ENCODE measurements around the gene FIG4.

Gene FIG4

DNA sequence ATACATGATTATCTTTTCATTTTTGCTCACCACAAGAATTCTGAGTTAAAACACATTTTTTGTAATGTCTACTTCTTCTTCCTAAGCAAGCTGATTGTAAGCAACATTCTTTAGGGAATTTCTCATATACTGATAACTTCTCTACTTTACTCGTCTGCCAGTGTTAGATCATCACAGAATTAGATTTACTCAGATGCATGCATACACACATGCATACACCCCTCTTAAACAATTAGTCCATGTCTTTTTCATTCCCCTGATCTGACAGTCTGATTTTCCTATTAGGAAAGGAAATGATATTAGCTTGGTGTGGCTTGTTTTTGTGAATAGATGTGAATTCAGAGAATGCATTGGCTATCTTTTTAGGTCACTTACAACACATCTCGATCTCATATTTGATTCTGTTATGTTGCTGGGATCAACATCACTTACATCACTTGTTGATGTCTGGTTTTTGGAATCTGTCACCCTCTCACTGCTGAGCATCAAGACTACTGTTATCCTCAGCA lies 91.4 kb downstream of the FIG4 start:
- H3K4me3 ChIP-seq (ENCODE audit: low read depth, low read length): no peak overlapping the region
- TF ChIP-seq, protein P1, sequence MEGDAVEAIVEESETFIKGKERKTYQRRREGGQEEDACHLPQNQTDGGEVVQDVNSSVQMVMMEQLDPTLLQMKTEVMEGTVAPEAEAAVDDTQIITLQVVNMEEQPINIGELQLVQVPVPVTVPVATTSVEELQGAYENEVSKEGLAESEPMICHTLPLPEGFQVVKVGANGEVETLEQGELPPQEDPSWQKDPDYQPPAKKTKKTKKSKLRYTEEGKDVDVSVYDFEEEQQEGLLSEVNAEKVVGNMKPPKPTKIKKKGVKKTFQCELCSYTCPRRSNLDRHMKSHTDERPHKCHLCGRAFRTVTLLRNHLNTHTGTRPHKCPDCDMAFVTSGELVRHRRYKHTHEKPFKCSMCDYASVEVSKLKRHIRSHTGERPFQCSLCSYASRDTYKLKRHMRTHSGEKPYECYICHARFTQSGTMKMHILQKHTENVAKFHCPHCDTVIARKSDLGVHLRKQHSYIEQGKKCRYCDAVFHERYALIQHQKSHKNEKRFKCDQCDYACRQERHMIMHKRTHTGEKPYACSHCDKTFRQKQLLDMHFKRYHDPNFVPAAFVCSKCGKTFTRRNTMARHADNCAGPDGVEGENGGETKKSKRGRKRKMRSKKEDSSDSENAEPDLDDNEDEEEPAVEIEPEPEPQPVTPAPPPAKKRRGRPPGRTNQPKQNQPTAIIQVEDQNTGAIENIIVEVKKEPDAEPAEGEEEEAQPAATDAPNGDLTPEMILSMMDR (IDR thresholded peaks at IDR 0.05; ENCODE audit: borderline replicate concordance, insufficient read depth, low read depth, low read length): no peak

DNA sequence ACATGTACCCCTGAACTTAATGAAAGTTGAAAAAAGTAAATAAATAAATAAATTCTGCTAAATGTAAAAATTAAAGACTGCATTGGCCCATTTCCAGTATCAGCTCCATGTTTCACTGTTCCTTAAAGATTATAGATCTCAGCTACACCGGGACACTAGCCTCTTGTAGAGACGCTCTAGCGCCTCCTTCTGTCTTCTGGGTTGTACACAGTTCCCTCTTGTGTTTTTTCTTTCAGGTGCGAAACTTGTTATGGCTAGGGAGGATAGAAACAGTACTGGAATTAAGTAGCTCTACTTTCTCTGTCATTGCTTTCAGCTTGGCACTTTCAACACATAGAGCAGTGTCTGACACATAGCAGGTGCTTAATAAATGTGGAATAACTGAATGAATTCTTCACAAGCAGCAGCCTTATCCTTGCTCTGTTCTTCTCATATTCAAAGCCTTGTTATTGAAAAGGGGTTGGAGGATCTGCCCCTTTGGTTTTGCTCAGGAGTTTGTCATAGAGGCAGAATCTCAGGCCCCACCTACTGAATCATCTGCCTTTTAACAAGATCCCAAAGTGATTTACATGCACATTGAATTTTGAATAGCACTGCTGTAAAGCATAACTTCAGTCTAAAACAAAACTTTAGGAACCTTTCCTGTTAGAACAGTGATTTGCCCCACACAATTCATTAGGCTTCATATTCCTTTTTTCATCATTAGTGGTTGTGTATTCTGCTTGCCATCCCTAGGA lies 92.3 kb downstream of the FIG4 start:
- TF ChIP-seq, protein P1 (IDR thresholded peaks at IDR 0.05; ENCODE audit: borderline replicate concordance, insufficient read depth, low read depth, low read length): peak; percentile 16; the same call in 1 of the 2 replicates
- no peak overlapping the region for H3K4me3 ChIP-seq (ENCODE audit: low read depth, low read length)

DNA sequence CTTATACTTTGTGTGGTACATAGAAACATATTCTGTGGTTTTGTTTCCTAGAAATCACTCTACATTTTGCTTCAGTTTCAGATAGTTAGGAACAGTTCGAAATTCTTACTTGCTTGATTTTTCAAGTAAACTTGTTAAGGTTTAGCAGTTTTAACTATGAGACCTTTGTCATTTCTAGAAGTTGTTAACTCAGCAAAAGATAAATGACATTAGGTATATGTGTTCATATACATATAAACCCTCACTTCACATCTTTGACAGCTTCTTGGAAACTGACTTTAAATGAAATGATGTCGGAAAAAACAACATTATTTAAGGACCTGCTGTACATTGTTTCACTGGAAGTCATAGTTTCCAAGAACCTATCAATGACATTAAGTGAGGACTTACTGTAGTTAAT lies 96.2 kb downstream of the FIG4 start:
- TF ChIP-seq, protein P1 (IDR thresholded peaks at IDR 0.05; ENCODE audit: borderline replicate concordance, insufficient read depth, low read depth, low read length): no peak
- no peak overlapping the region for H3K4me3 ChIP-seq (ENCODE audit: low read depth, low read length)

DNA sequence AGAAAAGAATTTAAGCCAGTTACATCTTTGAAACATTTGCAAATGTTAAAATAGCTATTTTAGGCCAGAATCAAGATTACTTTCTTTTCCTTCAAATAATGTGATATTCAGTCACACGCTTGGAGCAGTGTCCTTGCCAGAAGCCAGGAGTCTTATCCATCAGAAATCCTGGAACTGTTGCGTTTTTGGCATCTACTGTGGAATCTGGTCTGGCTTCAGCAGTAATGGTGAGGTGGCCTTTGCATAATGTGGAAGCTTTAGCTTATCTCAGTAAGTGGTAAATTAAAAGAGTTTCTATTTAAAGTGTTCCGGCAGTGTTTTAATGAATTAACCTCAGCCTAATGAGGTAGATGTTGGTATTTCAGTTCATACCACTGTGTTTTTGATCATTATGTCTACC lies 97.6 kb downstream of the FIG4 start:
- TF ChIP-seq, protein P1 (IDR thresholded peaks at IDR 0.05; ENCODE audit: borderline replicate concordance, insufficient read depth, low read depth, low read length): no peak
- no peak overlapping the region for H3K4me3 ChIP-seq (ENCODE audit: low read depth, low read length)

DNA sequence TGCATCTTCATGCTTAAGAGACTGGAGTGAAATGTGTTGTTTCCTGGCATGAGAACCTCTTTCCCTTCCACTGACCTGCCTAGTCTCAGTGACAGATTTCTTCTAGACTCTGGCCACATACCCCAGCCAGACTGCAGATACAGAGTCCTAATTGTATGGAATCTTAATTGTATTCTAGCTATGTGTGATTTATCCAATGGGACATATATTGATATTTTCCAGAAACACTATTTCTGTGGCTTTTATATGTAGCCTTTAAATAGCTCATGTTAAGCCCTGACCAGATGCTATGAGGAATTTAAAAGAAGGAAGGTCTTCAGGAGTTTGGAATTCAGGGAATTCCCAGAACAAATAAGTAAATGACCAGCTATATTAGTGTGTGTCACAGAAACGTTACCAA lies 99.0 kb downstream of the FIG4 start:
- TF ChIP-seq, protein P1 (IDR thresholded peaks at IDR 0.05; ENCODE audit: borderline replicate concordance, insufficient read depth, low read depth, low read length): no peak
- H3K4me3 ChIP-seq (ENCODE audit: low read depth, low read length): no peak overlapping the region

DNA sequence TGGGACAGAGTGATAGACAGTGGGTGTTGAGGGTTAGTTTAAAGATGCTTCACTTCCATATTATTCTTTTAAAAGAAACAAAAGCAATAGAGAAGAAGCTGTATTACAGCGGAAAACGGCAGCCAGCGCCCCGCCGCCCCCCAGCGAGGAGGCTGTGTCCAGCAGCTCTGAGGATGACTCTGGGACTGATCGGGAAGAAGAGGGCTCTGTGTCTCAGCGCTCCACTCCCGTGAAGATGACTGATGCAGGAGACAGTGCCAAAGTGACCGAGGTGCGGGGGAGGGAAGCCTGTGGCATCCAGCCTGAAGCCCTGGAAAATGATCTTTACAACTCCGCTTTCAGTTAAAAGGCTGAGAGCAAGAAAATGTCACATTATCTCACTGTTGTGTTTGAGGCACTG lies 100.2 kb downstream of the FIG4 start:
- TF ChIP-seq, protein P1 (IDR thresholded peaks at IDR 0.05; ENCODE audit: borderline replicate concordance, insufficient read depth, low read depth, low read length): no peak
- no peak overlapping the region for H3K4me3 ChIP-seq (ENCODE audit: low read depth, low read length)

DNA sequence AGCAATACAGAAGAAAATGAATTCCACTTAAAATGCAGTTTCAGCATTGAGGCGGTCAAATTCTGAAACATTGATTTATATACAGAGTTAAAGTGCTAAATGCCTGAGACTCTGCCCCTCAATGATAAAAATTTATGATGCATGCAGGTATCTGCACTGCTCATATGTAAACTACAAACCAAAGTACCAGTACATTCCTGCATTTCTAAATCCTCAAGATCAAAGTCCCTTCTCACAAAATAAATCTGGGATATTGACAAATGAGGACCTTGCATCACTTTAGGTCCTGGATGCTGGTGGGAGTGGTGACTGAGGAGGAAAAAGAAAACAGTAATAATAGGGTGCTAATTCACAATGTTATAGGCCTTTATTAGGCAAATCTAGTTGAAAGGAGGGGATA lies 101.9 kb downstream of the FIG4 start:
- TF ChIP-seq, protein P1 (IDR thresholded peaks at IDR 0.05; ENCODE audit: borderline replicate concordance, insufficient read depth, low read depth, low read length): no peak

More for the DNA sequence above, 101.9 kb downstream of the FIG4 start:
- no peak overlapping the region for H3K4me3 ChIP-seq (ENCODE audit: low read depth, low read length)
